Lower lobe of right lung (tissue), 2 donors: ENCODE data around the gene GNAZ. TPM values are rescaled to one million over a fixed set of nuclear protein-coding genes. Genes with fewer than 3 reads are reported as not detected.

ENCODE experiments used
- ATAC-seq, 2 donors: fragments of 200-7000 bp; cut with Tn5 transposase; one replicate each; pipeline ENCODE4 v1.9.1; 2020 to 2022; ENCODE audit warnings: mild to moderate bottlenecking in 2 of 2, moderate library complexity in 2 of 2
- DNase-seq: peaks from one replicate; pipeline ENCODE4 v3.0.0-alpha.2; 2020
- H3K27ac ChIP-seq: fragments of 200-600 bp; one replicate; pipeline ENCODE4 v1.8.0; 2022
- H3K27me3 ChIP-seq: fragments of 200-600 bp; one replicate; pipeline ENCODE4 v1.8.0; 2022; ENCODE audit warnings: low read depth
- H3K36me3 ChIP-seq: fragments of 200-600 bp; one replicate; pipeline ENCODE4 v1.8.0; 2022; ENCODE audit warnings: mild to moderate bottlenecking
- H3K4me1 ChIP-seq: fragments of 200-600 bp; one replicate; pipeline ENCODE4 v1.8.0; 2022
- H3K4me3 ChIP-seq: fragments of 200-600 bp; one replicate; pipeline ENCODE4 v1.8.0; 2022; ENCODE audit warnings: mild to moderate bottlenecking
- H3K9me3 ChIP-seq: fragments of 200-600 bp; one replicate; pipeline ENCODE4 v1.8.0; 2022
- CTCF ChIP-seq: fragments of 200-600 bp; IDR thresholded peaks from one replicate; pipeline ENCODE4 v1.8.0; 2022; ENCODE audit warnings: antibody characterized with exemption, mild to moderate bottlenecking
- intact Hi-C: fragments of 100-400 bp; cut with DNase I; formaldehyde crosslinking; loops from one replicate; pipeline ENCODE4 v1.11.0; 2022
- total RNA-seq: library from RNA; stranded (reverse); fragmentation: NEBNext Ultra II Directional; extraction: Animal tissue kit (Norgen Biotek cat#: 25700); gene quantifications from one replicate; pipeline ENCODE4 v1.2.1, GENCODE V29; 2021
- donor health status: DM: no; HTN: yes; CAD: no; lungs with severe emphysema.

GNAZ gene
- total RNA-seq, 1 donor from 2014 or later: 2.4 TPM

GRCh38 chr22:23062616-23063538 is 7.4 kb upstream of the GNAZ start:
- no peaks in the 10 kb centered on the region for H3K36me3 ChIP-seq
- H3K27ac ChIP-seq: no peak overlapping the region
- TF ChIP-seq CTCF: no peak
- no peak overlapping the region for H3K4me3 ChIP-seq
- no peaks in the 10 kb centered on the region for H3K27me3 ChIP-seq
- DNase-seq: peak; percentile 20
- no peaks in the 10 kb centered on the region for H3K9me3 ChIP-seq
- no peaks in the 10 kb centered on the region for H3K4me1 ChIP-seq
- intact Hi-C loops: no loop called here
- no peak for ATAC-seq

GRCh38 chr22:23063539-23064380 is 6.6 kb upstream of the GNAZ start:
- Histone ChIP-seq H3K27me3 (no peaks in the 10 kb centered on the region), H3K27ac (no peak overlapping the region), H3K4me1 (no peaks in the 10 kb centered on the region), H3K36me3 (no peaks in the 10 kb centered on the region), H3K9me3 (no peaks in the 10 kb centered on the region), H3K4me3 (no peak overlapping the region)
- no peak for ATAC-seq
- peak; percentile 34 for DNase-seq
- no peak for TF ChIP-seq CTCF
- intact Hi-C loops: no loop called here

GRCh38 chr22:23064381-23065068 is 5.8 kb upstream of the GNAZ start:
- no peaks in the 10 kb centered on the region for H3K36me3 ChIP-seq
- DNase-seq: peak; percentile 22
- H3K4me3 ChIP-seq: no peak overlapping the region
- H3K27me3 ChIP-seq: no peaks in the 10 kb centered on the region
- no peak for ATAC-seq
- H3K27ac ChIP-seq: no peak overlapping the region
- TF ChIP-seq CTCF: no peak
- intact Hi-C loops: no loop called here
- no peaks in the 10 kb centered on the region for H3K9me3 ChIP-seq
- H3K4me1 ChIP-seq: peaks cover 5% of the 10 kb centered on the region

- Histone ChIP-seq H3K9me3 (no peaks in the 10 kb centered on the region), H3K27me3 (no peaks in the 10 kb centered on the region), H3K36me3 (no peaks in the 10 kb centered on the region), H3K27ac (no peak overlapping the region), H3K4me1 (peaks cover 9% of the 10 kb centered on the region), H3K4me3 (no peak overlapping the region)
- peak; percentile 9 for DNase-seq
- intact Hi-C loops: no loop called here
- no peak for TF ChIP-seq CTCF
- ATAC-seq: no peak
These were observed 5.3 kb upstream of the GNAZ start for GRCh38 chr22:23065069-23065451.

- intact Hi-C loops: no loop called here
- peaks cover under 1% of the 10 kb centered on the region for H3K27me3 ChIP-seq
- ATAC-seq: no peak
- no peaks in the 10 kb centered on the region for H3K9me3 ChIP-seq
- DNase-seq: peak; percentile 30
- no peak overlapping the region for H3K27ac ChIP-seq
- no peaks in the 10 kb centered on the region for H3K36me3 ChIP-seq
- TF ChIP-seq CTCF: no peak
- peaks cover 10% of the 10 kb centered on the region for H3K4me1 ChIP-seq
- H3K4me3 ChIP-seq: no peak overlapping the region
These were observed 4.7 kb upstream of the GNAZ start for GRCh38 chr22:23065495-23066122.
